IPS-18a (cell line): Measurements from ENCODE around the gene PTGDR.

Experiments used
- H3K27ac ChIP-seq: one replicate; pipeline ENCODE4 v1.5.1; 2013; ENCODE audit warnings: low read length
- H3K27me3 ChIP-seq: one replicate; pipeline ENCODE4 v1.6.1; 2013; ENCODE audit warnings: mild to moderate bottlenecking, low read length; ENCODE audit not compliant: control insufficient read depth, insufficient read depth
- H3K36me3 ChIP-seq: one replicate; pipeline ENCODE4 v1.6.1; 2013; ENCODE audit warnings: low read depth, low read length; ENCODE audit not compliant: control insufficient read depth
- H3K4me1 ChIP-seq: one replicate; pipeline ENCODE4 v1.6.1; 2013; ENCODE audit warnings: low read depth, low read length; ENCODE audit not compliant: control insufficient read depth
- H3K4me3 ChIP-seq: one replicate; pipeline ENCODE4 v1.5.1; 2013; ENCODE audit warnings: low read length
- H3K9ac ChIP-seq: one replicate; pipeline ENCODE4 v1.6.1; 2013; ENCODE audit warnings: mild to moderate bottlenecking, low read length, moderate library complexity
- H3K9me3 ChIP-seq: one replicate; pipeline ENCODE4 v1.6.1; 2013; ENCODE audit warnings: low read depth, low read length; ENCODE audit not compliant: control insufficient read depth

PTGDR gene

GRCh38 chr14:52286661-52287649 is 19.5 kb downstream of the PTGDR start:
- H3K9ac ChIP-seq, result no peak overlapping the region
- H3K27ac ChIP-seq, result no peak overlapping the region
- H3K4me3 ChIP-seq, result no peak overlapping the region
- no peaks in the 10 kb centered on the region for H3K36me3 ChIP-seq
- H3K27me3 ChIP-seq, result no peaks in the 10 kb centered on the region
- H3K4me1 ChIP-seq, result peaks cover 7% of the 10 kb centered on the region
- H3K9me3 ChIP-seq, result no peaks in the 10 kb centered on the region

- no peak overlapping the region for H3K4me3 ChIP-seq
- no peaks in the 10 kb centered on the region for H3K27me3 ChIP-seq
- no peaks in the 10 kb centered on the region for H3K9me3 ChIP-seq
- H3K4me1 ChIP-seq, result no peaks in the 10 kb centered on the region
- H3K36me3 ChIP-seq, result no peaks in the 10 kb centered on the region
- no peak overlapping the region for H3K9ac ChIP-seq
- H3K27ac ChIP-seq, result no peak overlapping the region
Observed at GRCh38 chr14:52296378-52296777, 28.9 kb downstream of the PTGDR start.

- H3K9me3 ChIP-seq, result no peaks in the 10 kb centered on the region
- no peaks in the 10 kb centered on the region for H3K36me3 ChIP-seq
- no peak overlapping the region for H3K27ac ChIP-seq
- H3K9ac ChIP-seq, result no peak overlapping the region
- H3K27me3 ChIP-seq, result no peaks in the 10 kb centered on the region
- no peaks in the 10 kb centered on the region for H3K4me1 ChIP-seq
- no peak overlapping the region for H3K4me3 ChIP-seq
Observed at GRCh38 chr14:52298795-52299194, 31.3 kb downstream of the PTGDR start.

- H3K27ac ChIP-seq, result no peak overlapping the region
- H3K4me1 ChIP-seq, result no peaks in the 10 kb centered on the region
- H3K9me3 ChIP-seq, result no peaks in the 10 kb centered on the region
- no peaks in the 10 kb centered on the region for H3K27me3 ChIP-seq
- no peak overlapping the region for H3K9ac ChIP-seq
- H3K36me3 ChIP-seq, result no peaks in the 10 kb centered on the region
- no peak overlapping the region for H3K4me3 ChIP-seq
Observed at GRCh38 chr14:52299692-52300278, 32.3 kb downstream of the PTGDR start.

- Histone ChIP-seq H3K27ac (no peak overlapping the region), H3K9me3 (no peaks in the 10 kb centered on the region), H3K36me3 (no peaks in the 10 kb centered on the region), H3K27me3 (no peaks in the 10 kb centered on the region), H3K9ac (no peak overlapping the region), H3K4me1 (no peaks in the 10 kb centered on the region), H3K4me3 (no peak overlapping the region)
Observed at GRCh38 chr14:52303236-52303635, 35.7 kb downstream of the PTGDR start.

DNA sequence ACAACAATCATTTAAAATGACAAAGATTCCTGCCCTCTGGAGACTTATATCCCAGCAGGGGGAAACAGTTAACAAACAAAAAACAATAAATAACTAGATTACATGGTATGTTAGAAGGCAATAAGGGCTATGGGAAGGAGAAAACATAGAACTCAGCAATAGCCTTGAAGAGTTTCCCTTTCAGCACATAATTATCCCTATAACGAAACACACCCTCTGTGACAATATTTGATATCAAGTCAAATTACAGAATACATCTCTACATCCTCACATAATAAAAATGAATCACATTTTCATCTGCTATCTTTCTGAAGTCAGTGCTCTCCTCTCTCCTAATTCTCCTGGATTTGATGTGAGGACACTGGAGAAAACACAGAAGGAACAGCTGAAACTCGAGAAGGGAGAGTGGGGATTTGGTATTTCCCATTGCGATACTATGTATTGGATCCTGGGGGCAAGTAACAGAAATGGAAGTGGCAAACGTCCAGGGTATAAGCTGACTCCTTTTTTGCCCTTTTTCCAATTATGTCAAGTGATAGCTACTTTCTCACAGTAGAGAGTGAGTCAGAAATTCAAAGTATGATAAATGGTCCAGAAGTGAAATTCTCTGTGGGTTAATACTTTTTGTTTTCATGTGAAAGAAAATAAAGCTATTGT is 36.9 kb downstream of the PTGDR start:
- Histone ChIP-seq H3K27me3 (no peaks in the 10 kb centered on the region), H3K4me1 (no peaks in the 10 kb centered on the region), H3K4me3 (no peak overlapping the region), H3K36me3 (no peaks in the 10 kb centered on the region), H3K9me3 (no peaks in the 10 kb centered on the region), H3K27ac (no peak overlapping the region), H3K9ac (no peak overlapping the region)

- no peaks in the 10 kb centered on the region for H3K36me3 ChIP-seq
- no peaks in the 10 kb centered on the region for H3K27me3 ChIP-seq
- H3K4me3 ChIP-seq, result no peak overlapping the region
- H3K9ac ChIP-seq, result no peak overlapping the region
- no peaks in the 10 kb centered on the region for H3K4me1 ChIP-seq
- H3K9me3 ChIP-seq, result no peaks in the 10 kb centered on the region
- H3K27ac ChIP-seq, result no peak overlapping the region
Observed at GRCh38 chr14:52305014-52305413, 37.5 kb downstream of the PTGDR start.

- Histone ChIP-seq H3K27me3 (peaks cover 14% of the 10 kb centered on the region), H3K4me1 (no peaks in the 10 kb centered on the region)
Observed at GRCh38 chr14:52307376-52307775, 39.9 kb downstream of the PTGDR start.

GRCh38 chr14:52307905-52308304 is 40.4 kb downstream of the PTGDR start:
- Histone ChIP-seq H3K36me3 (no peaks in the 10 kb centered on the region), H3K27me3 (peaks cover 19% of the 10 kb centered on the region), H3K4me3 (no peak overlapping the region), H3K9me3 (no peaks in the 10 kb centered on the region), H3K27ac (no peak overlapping the region), H3K9ac (no peak overlapping the region), H3K4me1 (no peaks in the 10 kb centered on the region)

More at GRCh38 chr14:52307376-52307775, 39.9 kb downstream of the PTGDR start:
- Histone ChIP-seq H3K4me3 (no peak overlapping the region), H3K36me3 (no peaks in the 10 kb centered on the region), H3K9ac (no peak overlapping the region), H3K27ac (no peak overlapping the region), H3K9me3 (no peaks in the 10 kb centered on the region)

DNA sequence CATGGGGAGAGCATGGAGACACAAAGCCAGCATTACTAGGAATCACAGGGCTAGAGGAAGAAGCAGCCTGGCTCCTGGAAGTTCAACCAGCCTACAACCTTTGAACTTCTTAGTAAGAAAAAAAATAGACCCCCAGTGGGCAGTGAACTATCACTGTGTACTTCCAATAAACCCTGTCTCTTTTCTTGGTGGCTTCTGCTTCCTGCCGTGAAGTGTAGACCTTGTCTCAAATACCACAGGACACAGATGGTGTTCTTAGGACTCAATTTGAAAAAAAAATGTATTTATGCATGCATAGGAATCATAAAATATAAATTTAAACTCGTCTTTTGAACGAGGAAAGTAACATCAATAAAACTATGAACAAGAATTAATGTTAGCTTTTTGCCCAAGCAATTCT is 43.0 kb downstream of the PTGDR start:
- Histone ChIP-seq H3K9me3 (no peaks in the 10 kb centered on the region), H3K27me3 (peaks cover 45% of the 10 kb centered on the region), H3K27ac (no peak overlapping the region), H3K36me3 (no peaks in the 10 kb centered on the region), H3K4me3 (no peak overlapping the region), H3K4me1 (peaks cover 6% of the 10 kb centered on the region), H3K9ac (no peak overlapping the region)

GRCh38 chr14:52312931-52313355 is 45.4 kb downstream of the PTGDR start:
- H3K4me3 ChIP-seq, result no peak overlapping the region
- peaks cover 8% of the 10 kb centered on the region for H3K4me1 ChIP-seq
- H3K9me3 ChIP-seq, result no peaks in the 10 kb centered on the region
- peaks cover 69% of the 10 kb centered on the region for H3K27me3 ChIP-seq
- H3K9ac ChIP-seq, result no peak overlapping the region
- H3K36me3 ChIP-seq, result no peaks in the 10 kb centered on the region
- H3K27ac ChIP-seq, result no peak overlapping the region
